OCI-M2 (cell line): ENCODE measurements around the gene EFNA2.
A peak's percentile ranks its signal among the peaks of the same experiment; 100 is the strongest.
"Not testable (repeated sequence)": the region's sequence is repeated elsewhere in the genome, so short reads cannot be mapped to it uniquely, and the experiment has no call there.

Experiments
- DNase-seq: peaks from one replicate; lab custom pipeline; 2025; ENCODE audit not compliant: unreplicated experiment; lab: John Stamatoyannopoulos, UW

Gene EFNA2

GRCh38 chr19:1285737-1286360 lies at the start of gene EFNA2:
Gene EFNA2, plus strand, starts transcription at chr19:1285873. Its CDS starts 296 bp downstream, at chr19:1286169.
- DNase-seq: no peak

- no peak for DNase-seq
Measured at GRCh38 chr19:1236576-1236975, 49.1 kb upstream of the EFNA2 start.

- no peak for DNase-seq
Measured at GRCh38 chr19:1237027-1237659, 48.5 kb upstream of the EFNA2 start.

GRCh38 chr19:1237754-1238368 lies 47.8 kb upstream of the EFNA2 start, which contains the start of gene CBARP:
Gene CBARP, minus strand, starts transcription at chr19:1238005. Its CDS starts 1,905 bp downstream, at chr19:1236100.
- DNase-seq: no peak

- no peak for DNase-seq
Measured at GRCh38 chr19:1238369-1239303, 47.0 kb upstream of the EFNA2 start.

- no peak for DNase-seq
Measured at GRCh38 chr19:1239420-1239795, 46.3 kb upstream of the EFNA2 start.

GRCh38 chr19:1239796-1240737 lies 45.6 kb upstream of the EFNA2 start:
- DNase-seq: no peak

GRCh38 chr19:1240925-1241324 lies 44.7 kb upstream of the EFNA2 start:
- no peak for DNase-seq

- peak; percentile 40 for DNase-seq
Measured at GRCh38 chr19:1241417-1242095, 44.1 kb upstream of the EFNA2 start, which contains the start of gene ATP5F1D. Gene ATP5F1D, plus strand, starts transcription at chr19:1241751. Its CDS starts 100 bp downstream, at chr19:1241851.

- peak; percentile 7 for DNase-seq
Measured at GRCh38 chr19:1243768-1244692, 41.6 kb upstream of the EFNA2 start.

- DNase-seq: no peak
Measured at GRCh38 chr19:1244693-1245451, 40.8 kb upstream of the EFNA2 start.

- no peak for DNase-seq
Measured at GRCh38 chr19:1245494-1246264, 40.0 kb upstream of the EFNA2 start.

GRCh38 chr19:1246265-1247087 lies 39.2 kb upstream of the EFNA2 start:
- not testable (repeated sequence) for DNase-seq

- no peak for DNase-seq
Measured at GRCh38 chr19:1247748-1248138, 37.9 kb upstream of the EFNA2 start.

- DNase-seq: no peak
Measured at GRCh38 chr19:1248139-1248785, 37.4 kb upstream of the EFNA2 start, which contains the start of gene MIDN. Gene MIDN, plus strand, starts transcription at chr19:1248583. Its CDS starts 1,714 bp downstream, at chr19:1250297.
